NCI-H1436 treated with DMSO at 0.1 percent for 48 hours (cell line): ENCODE results near the gene TMEM185B.
"Not testable (repeated sequence)": the region's sequence is repeated elsewhere in the genome, so short reads cannot be mapped to it uniquely, and the experiment has no call there.

Source experiments
- DNase-seq: peaks from one replicate; lab custom pipeline; 2025; lab: John Stamatoyannopoulos, UW

TMEM185B gene

GRCh38 chr2:120204945-120205670 is 18.1 kb downstream of the TMEM185B start:
- DNase-seq = no peak

- DNase-seq = no peak
Measured at GRCh38 chr2:120204417-120204816, 18.8 kb downstream of the TMEM185B start.

GRCh38 chr2:120204022-120204405 is 19.2 kb downstream of the TMEM185B start:
- DNase-seq = no peak

- no peak for DNase-seq
Measured at GRCh38 chr2:120203251-120204021, 19.8 kb downstream of the TMEM185B start.

- not testable (repeated sequence) for DNase-seq
Measured at GRCh38 chr2:120199817-120200459, 23.3 kb downstream of the TMEM185B start.

- DNase-seq = no peak
Measured at GRCh38 chr2:120195553-120195952, 27.6 kb downstream of the TMEM185B start.

GRCh38 chr2:120192280-120192679 is 30.9 kb downstream of the TMEM185B start:
- no peak for DNase-seq

GRCh38 chr2:120189189-120189588 is 34.0 kb downstream of the TMEM185B start:
- DNase-seq = no peak

- no peak for DNase-seq
Measured at GRCh38 chr2:120182019-120182560, 41.1 kb downstream of the TMEM185B start.

GRCh38 chr2:120180066-120180465 is 43.1 kb downstream of the TMEM185B start:
- DNase-seq = no peak

- no peak for DNase-seq
Measured at GRCh38 chr2:120179396-120179795, 43.8 kb downstream of the TMEM185B start.

GRCh38 chr2:120177973-120178372 is 45.2 kb downstream of the TMEM185B start:
- no peak for DNase-seq

- no peak for DNase-seq
Measured at GRCh38 chr2:120177001-120177621, 46.1 kb downstream of the TMEM185B start.

GRCh38 chr2:120176526-120176925 is 46.7 kb downstream of the TMEM185B start:
- DNase-seq = no peak

GRCh38 chr2:120174963-120175581 is 48.1 kb downstream of the TMEM185B start:
- DNase-seq = no peak
